NOMO-1 (cell line): ENCODE measurements around the gene ZNF41.
A peak's percentile ranks its signal among the peaks of the same experiment; 100 is the strongest.
"Not testable (repeated sequence)": the region's sequence is repeated elsewhere in the genome, so short reads cannot be mapped to it uniquely, and the experiment has no call there.

Source experiments
- DNase-seq, 2 experiments: peaks; one replicate each; lab custom pipeline; 2025; ENCODE audit not compliant: unreplicated experiment in 2 of 2; lab: John Stamatoyannopoulos, UW

ZNF41 gene

DNA sequence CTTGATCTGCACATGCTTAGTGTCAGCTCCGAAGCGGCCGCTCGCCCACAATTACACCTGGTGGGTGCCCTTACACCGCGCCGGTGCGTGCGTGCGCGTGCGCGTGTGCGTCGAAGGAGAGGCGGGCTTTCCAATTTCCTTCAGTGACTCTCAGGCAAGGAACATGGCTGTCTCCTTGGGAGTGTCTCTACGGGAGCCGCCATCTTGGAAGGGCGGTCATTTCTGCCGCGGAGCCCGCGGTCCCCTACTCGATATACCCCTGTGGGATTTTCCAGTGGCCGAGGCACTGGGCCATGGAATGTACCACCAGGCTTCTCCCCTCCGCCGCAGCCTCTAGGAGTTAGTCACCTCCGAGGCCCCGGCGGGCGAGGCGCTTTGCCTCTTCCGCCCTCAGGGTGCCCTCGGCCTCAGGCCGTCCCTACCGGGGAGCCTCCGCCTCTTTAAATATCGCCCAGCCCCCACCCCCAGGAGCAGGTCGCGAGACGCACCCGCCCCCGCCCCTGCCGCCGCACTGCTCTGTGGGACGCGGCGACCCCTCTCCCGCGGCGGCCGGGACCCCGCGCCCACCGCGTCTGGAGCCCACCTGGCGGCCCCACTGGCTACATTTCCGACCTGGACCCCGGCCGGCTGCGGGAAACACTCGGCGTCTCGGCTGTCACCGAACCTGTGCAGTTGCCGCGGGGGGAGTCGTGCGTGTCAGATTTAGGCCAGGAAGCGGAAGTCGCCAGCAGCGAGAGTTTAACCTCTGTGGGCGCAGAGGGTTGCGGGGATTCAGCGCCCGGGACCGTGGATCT is at the start of gene ZNF41:
ZNF41 (minus strand) TSS at position 711 of the 794 bp plus-strand sequence. CDS start 15,741 bp downstream, outside the sequence.
- peak; percentile 64 to 67 for DNase-seq

DNA sequence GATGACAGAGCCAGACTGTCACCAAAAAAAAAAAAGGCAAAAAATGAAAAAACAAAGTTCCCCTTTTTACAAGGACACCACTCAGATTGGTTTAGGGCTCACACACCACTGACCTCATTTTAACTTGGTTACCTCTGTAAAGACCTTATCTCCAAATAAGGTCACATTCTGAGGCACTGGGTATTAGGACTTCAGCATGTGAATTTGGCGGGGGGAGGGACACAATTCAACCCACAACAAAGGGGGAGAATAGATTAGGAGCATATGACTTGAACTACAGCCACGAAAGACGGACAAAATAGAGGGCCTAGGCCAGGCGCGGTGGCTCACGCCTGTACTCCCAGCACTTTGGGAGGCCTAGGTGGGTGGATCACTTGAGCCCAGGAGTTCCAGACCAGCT is 47.0 kb upstream of the ZNF41 start:
- peak in 1 of 2 experiments; percentile 6 for DNase-seq

DNA sequence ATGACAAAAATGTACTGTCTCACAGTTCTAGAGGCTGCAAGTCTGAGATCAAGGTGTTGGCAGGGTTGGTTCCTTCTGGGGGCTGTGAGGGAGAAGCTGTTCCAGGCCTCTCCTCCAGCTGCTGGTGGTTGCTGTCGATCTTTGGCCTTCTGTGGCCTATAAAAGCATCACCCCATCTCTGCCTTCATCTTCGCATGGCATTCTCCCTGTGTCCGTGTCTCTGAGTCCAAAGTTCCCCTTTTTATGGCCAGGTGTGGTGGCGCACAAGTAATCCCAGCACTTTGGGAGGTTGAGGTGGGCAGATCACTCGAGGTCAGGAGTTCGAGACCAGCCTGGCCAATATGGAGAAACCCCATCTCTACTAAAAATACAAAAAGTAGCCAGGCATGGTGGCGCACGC is 46.5 kb upstream of the ZNF41 start:
- no peak for DNase-seq

DNA sequence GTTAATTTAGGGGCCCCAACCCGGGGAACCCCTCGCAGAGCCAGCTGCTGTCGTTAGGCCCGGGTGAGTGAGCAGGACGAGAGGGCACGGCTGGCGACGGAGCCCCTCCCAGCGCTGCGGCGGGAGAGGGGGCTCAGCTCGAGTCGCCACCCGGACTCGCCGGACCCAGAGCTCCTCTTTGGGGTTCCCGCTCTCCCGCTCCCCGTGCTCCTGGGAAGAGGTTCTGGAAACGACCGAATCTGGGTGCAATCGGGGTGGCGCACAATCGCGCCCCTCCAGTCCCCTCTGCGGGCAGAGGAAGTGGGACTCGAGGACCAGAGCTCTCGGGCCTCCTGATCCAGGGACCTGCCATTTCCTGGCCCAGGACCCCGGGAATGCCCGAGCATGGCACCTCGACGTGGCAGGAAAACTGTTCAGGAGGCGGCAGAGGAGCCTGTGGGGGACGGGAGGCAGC is 40.7 kb upstream of the ZNF41 start:
- DNase-seq: no peak

DNA sequence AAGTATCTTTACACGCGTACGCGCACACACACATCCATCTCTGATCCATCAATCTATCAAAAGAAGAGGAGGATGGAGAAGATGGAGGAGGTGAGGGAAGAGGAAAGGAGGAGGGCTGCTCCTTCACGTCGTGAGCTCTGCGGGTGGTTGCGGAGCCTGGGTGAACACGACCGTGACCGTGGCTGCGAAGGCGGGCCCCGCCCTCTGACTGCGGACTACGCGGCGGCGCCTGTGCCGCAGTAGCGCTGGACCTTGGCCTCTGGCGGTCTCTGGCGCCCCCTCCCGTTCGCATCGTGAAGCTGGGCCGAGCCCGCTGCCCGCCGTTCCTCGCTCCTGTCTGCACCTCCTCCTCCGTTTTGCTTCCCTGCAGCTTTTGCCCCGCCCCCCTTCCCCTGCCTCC is 40.3 kb upstream of the ZNF41 start:
- peak; percentile 42 to 57 for DNase-seq

DNA sequence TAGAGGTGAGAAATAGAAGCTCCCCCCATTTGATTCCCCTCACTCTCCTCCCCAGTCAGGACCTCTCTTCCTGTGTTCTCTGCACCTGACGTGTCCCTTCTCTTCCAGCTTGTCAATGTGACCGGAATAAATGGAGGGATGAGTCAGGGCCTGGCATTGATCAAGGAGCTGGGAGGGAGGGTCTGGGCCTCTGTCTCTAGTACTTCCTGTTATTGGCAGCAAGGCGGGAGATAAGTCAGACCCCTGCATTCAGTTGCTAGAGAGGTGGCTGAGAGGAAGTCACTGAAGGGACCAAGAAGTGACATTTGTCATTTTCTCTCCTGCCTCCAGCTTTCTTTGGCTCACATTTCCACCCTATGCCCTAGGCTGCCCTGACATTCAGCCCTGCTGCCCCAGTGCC is 35.1 kb upstream of the ZNF41 start:
- no peak for DNase-seq

DNA sequence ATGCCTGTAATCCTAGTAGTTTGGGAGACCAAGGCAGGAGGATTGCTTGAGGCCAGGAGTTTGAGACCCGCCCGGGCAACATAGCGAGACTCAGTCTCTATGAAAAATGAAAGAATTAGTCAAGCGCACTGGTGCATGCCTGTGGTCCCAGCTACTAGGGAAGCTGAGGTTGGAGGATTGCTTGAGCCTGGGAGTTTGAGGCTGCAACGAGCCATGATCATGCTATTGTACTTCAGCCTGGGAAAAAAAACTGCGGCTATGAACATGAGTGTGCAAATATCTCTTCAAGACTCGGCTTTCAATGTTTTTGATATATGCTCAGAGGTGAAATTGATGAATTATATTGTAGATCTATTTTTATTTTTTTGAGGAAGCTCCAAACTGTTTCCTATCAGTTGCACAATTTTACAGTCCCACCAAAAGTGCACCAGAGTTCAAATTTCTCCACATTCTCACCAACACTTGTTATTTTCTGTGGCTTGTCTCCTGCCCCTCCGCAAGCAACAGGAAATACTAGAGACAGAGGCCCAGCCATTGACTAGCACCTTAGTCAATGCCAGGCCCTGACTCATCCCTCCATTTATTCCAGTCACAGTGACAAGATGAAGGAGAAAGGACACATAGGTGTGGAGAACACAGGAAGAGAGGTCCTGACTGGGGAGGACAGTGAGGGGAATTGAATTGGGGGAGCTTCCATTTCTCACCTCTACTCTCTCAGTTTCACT is 33.1 kb upstream of the ZNF41 start:
- DNase-seq: no peak

DNA sequence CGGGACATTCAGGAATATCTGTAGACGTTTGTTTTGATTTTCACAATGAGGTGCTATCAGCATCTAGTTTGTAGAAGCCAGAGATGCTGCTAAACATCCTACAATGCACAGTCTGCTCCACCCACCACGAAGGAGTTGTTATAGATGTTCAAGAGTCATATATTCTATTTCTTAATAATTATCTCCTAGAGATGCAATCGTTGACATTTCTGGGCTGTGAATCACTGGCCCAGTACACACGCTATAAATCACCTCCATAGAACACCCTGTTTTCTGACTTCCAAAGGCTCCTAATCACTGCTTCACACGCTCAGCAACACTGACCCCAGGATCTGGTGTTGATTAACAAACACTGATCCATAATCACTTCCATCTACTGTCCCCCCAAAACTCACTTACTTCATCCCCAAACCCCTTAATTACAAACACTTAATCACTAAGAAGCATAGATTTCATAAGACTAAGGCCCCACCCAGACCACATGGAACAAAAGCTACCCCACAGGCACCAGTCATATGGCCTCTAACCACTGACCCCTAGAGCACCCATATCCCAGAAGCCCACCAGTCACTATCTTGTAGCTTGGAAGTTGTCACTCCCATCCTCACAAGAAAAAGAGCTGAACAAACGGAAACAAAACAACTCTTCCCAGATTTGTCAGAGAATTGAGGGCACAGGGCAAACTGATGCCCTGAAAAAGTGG is 31.7 kb upstream of the ZNF41 start:
- no peak for DNase-seq

DNA sequence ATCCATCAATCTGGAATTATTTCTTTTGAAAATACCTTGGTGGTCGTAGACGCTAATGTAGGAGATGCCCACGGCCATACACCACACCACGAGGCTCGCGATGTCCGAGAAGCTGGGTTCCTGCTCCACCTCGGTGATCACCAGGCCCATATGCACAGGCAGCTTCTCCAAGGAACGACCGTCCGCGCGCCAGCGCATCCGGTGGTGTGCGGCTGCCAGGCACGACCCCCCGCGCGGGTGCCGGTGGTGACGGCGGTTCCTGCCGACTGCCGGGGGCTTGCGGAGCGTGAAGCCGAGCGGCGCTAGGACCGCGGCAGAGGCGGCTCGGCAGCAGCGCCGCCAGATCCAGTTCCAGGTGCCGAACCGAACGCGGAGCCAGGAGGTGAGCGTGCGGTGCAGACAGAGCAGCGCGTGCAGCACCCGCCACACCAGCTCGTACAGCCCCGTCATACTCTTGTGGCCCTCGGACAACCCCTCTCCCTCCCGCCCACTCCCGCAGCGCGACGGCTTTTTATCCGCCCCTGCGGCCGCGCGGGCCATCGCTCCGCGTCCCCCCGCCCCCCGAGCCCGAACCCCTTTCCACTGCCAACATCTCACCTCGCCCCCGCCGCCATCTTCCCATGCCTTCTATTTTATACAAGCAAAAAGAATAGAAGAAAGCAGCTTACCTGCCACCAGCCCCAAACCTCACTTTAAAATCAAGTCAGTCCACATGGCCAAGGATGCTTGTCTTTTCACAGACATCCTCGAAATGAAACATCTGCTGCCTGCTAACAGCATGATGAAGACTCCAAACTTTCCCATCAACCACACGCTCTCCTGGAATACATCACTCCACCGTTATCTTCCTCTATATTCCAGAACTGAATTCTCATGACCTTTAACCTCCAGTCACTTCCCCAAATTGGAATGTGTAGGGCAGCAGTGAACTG is 30.3 kb upstream of the ZNF41 start:
- DNase-seq: not testable (repeated sequence)

DNA sequence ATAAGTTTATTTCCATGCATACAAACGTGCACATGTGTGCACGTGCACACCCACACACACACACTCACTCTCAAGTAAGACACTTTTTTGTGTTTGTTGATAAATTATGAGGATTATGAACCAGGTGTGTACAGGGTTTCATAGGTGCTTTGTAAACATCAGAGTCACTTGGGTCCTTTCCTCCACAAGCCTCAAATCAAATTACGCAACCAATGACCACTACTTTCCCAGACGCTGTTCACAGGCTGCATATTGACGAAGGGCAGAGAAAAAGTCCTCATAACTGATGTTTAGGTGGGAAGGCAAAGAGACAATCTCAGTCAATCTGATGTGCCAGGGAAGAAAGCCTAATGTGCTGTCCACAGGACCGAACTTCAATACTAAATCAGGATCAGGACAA is 29.4 kb upstream of the ZNF41 start:
- DNase-seq: not testable (repeated sequence)

DNA sequence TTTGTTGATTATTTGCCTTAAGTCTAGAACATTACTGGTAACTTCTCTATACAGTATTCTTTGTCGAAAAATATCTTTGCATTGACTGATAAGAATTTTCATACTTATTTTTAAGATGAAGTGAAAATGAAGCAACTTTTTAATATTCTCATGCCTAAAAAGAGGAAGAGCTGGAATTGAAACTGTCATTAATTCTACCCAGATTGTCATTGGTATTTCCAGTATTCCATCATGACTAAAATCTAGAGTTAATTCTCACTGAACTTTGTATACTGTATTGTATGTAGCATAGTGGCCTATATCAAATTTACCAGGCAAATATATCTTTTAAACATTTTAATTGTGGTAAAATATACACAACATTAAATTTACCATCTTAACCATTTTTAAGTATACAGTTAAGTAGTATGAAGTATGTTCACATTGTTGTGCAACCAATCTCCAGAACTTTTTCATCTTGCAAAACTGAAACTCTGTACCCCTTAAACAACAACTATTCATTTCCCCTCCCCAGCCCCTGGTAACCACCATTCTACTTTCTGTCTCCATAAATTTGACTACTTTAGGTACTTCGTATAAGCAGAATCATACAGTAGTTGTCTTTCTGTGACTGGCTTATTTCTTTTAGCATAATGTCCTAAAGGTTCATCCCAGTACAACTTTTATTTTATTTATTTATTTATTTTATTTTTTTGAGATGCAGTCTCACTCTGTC is 24.3 kb upstream of the ZNF41 start:
- DNase-seq: peak in 1 of 2 experiments; percentile 55

DNA sequence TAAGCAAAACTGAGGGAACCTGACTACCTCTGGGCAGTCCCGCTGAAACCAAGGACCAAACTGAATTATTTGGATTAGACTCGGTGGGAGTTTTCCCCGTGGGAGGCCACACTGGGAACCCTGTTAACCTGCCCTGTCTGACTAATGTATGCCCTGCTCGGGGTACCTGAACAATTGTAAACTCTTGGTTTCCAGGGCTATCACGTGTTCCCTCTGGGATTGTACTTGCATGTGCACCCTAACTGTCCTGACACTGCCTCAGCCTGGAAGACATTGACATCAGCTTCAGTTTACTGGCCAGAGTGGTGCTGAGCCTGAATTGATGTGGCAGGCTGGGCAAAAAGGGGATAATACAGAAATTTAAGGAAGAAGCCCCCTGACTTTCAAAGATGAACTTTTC is 20.1 kb upstream of the ZNF41 start:
- DNase-seq: no peak

DNA sequence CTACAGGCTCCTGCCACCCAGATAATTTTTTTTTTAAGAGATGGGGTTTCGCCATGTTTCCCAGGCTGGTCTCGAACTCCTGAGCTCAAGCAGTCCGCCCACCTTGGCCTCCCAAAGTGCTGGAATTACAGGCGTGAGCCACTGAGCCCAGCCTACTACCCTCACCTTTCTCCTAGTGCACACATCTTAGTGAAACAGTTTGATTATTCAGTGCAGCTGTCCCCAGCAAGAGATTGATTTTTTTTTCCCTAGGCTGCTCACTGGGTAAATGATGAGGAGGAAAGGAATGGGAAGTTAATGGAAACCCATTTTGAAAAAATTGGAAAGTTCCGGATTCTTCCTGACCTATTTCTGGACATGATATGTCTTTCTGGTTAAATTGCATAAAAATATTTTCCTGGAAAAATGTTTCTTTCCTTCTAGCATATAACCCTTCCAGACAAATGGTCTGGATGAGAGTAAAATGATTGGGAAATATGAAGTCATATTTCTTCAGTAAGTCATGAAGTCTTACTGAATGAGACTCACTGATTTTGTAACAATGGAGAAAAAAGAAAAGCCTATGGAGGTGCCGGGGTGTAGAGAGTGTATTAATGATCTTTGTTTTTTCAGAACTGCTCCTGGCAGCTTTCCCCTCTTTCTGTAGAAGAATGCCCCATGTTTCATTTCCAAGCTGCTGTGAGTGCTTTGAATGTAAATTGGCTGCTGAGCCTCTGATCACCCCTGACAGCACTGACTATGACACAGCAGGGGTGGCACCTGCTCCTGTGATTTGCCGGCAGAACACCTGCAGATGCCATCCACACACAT is 19.5 kb upstream of the ZNF41 start:
- no peak for DNase-seq

DNA sequence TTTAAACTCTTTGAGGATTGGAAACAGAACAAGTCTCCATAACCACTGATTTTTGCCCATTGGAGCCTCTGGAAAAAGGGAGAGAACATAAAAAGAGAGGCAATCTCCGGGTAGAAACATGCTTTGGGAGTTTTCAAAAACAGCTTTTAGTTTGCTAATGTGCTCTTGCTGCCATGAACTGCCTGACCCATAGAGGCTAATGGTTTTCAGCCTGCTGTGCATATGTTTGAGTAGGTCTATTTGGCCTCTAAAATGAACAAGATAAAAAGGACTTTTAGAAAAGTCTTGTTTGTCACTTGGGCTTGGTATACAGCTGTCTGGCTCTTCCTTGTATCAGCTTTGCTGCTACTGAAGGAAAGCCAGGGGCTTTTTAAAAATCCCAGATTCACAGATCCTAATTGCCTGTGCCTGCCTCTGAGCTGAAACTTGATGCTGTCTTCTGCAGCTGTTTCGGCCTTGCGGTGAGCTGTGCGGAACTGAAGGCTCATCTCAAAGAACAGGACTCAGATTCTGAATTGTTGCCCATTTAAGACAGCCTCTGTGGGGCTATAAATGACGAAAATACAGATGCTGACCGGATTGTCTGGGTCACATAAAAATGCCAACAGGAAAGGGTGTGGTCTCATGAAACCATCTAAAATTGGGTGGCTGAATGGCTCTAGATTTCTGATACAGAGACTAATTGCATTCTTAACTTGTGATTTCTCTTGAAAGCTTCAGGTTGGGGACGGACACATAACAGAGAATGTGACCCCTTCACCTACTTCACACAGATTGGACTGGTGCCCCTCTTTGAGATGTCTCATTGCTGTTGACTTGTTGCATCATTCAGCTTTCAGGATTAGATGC is 18.4 kb upstream of the ZNF41 start:
- peak in 1 of 2 experiments; percentile 24 for DNase-seq

DNA sequence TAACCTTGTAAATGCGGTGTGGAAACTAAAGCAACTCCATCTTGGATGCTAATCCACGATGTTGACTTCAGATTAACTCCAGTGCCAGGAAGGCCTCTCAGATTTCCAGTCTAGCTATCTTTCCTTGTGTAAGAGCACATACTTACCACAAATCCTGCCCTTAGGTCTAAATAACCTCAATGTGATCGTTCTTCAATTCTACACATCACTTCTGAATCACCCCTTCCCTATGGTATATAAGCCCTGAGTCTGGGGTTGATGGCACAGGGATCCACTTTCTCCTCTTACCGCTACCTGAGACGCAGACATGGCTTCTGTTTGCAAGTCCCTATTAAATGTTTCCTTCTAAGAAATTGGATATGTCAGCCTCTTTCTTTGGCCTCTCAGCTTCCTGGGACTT is 17.5 kb upstream of the ZNF41 start:
- DNase-seq: no peak

DNA sequence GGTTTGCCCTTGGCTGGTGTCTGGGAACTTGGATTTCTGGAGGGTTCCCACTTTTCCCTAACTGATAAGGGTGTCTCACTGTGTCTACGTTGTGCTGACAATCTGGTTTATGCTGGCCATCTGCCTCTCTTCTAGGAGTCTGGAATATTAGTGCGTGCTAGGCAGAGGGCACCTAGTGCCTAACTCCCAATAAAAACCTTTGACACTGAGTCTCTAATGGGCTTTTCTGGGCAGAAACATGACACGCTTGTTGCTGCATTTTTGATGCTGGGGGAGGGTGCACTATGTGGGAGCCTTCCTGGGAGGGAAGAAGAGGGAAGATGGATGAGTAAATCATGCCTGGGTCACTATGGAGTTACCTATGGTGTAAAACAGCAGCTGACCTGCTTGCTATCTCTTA is 16.3 kb upstream of the ZNF41 start:
- no peak for DNase-seq

DNA sequence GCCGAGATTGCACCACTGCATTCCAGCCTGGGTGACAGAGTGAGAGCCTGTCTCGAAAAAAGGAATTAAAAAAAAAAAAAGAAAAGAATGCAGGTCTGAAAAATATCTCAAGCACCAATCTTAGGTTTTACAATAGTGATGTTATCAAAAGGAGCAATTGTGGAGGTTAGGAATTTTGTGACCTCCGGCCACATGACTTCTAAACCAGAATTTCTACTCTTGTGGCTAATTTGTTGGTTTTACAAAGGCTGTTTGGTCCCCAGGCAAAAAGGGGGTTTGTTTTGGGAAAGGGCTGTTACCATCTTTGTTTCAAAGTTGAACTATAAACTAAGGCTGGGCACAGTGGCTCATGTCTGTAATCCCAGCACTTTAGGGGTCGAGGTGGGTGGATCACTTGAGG is 15.4 kb upstream of the ZNF41 start:
- DNase-seq: no peak

DNA sequence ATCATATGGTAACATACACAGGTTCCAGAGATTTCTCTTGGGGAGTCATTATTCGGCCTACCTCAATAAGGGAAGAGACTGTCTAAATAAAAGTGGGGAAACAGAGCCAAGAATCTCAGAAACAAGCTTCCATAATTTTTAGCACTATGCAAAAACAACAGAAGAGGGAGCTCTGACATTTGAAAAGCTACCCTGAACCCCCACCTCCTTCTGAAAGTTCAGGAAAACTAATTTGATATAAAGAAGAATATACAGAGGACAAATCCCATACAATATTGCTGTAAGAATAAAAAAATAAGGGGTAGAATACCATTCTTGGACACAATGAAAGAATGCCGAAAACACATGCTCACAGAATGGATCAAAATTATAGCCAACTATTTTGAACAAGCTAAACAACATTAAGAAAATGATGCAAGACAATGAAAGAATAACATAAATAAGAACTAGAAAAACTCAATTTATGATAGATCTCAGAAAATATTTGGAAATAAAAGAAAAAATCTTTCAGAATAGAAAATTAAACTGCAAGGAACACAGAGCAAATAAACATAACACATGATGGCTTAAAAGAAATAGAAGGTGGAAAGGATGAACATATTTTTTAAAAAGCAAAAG is 14.4 kb upstream of the ZNF41 start:
- DNase-seq: no peak
